Thyroid gland (tissue), 4 donors: ENCODE results near the gene ADRA2B.

ENCODE experiments used
- CTCF ChIP-seq, 6 experiments: fragments of 200-600 bp in 3 of 6; fragments of 450-650 bp in 3 of 6; sonication (generic) in 3 of 6; IDR thresholded peaks; one replicate each; pipeline ENCODE4 v1.5.1; 2016 to 2019; ENCODE audit warnings: antibody characterized with exemption in 6 of 6, mild to moderate bottlenecking in 2 of 6, inconsistent platforms in 1 of 6, moderate library complexity in 1 of 6
- POLR2A ChIP-seq, 2 donors: fragments of 450-650 bp; IDR thresholded peaks; one replicate each; pipeline ENCODE4 v1.6.1; 2017; ENCODE audit warnings: antibody characterized with exemption in 2 of 2, mild to moderate bottlenecking in 2 of 2, moderate library complexity in 1 of 2

- TF ChIP-seq CTCF (IDR thresholded peaks at IDR 0.05): no peak
- TF ChIP-seq POLR2A (IDR thresholded peaks at IDR 0.05): no peak
Measured at GRCh38 chr2:96161898-96162297, 45.5 kb upstream of the ADRA2B start.
